Mucosa of stomach (tissue), 1 donor: Measurements from ENCODE around the gene TM7SF3.
"Not testable (repeated sequence)": the region's sequence is repeated elsewhere in the genome, so short reads cannot be mapped to it uniquely, and the experiment has no call there.

Experiments
- H3K27me3 ChIP-seq: one replicate; pipeline ENCODE4 v1.7.0; 2013; ENCODE audit warnings: mild to moderate bottlenecking, low read length; ENCODE audit not compliant: control insufficient read depth, insufficient read depth
- H3K36me3 ChIP-seq: one replicate; pipeline ENCODE4 v1.7.0; 2013; ENCODE audit warnings: low read length; ENCODE audit not compliant: control insufficient read depth, insufficient read depth
- H3K4me1 ChIP-seq: one replicate; pipeline ENCODE4 v1.7.0; 2013; ENCODE audit warnings: mild to moderate bottlenecking, low read length; ENCODE audit not compliant: control insufficient read depth, insufficient read depth
- H3K4me3 ChIP-seq: one replicate; pipeline ENCODE4 v1.7.0; 2013; ENCODE audit warnings: low read length
- H3K9ac ChIP-seq: one replicate; pipeline ENCODE4 v1.7.0; 2013; ENCODE audit warnings: mild to moderate bottlenecking, low read length, moderate library complexity
- H3K9me3 ChIP-seq: one replicate; pipeline ENCODE4 v1.7.0; 2013; ENCODE audit warnings: mild to moderate bottlenecking, low read length, moderate library complexity; ENCODE audit not compliant: control insufficient read depth
- donor health status: Pancreatic carcinoma.

Gene TM7SF3

DNA sequence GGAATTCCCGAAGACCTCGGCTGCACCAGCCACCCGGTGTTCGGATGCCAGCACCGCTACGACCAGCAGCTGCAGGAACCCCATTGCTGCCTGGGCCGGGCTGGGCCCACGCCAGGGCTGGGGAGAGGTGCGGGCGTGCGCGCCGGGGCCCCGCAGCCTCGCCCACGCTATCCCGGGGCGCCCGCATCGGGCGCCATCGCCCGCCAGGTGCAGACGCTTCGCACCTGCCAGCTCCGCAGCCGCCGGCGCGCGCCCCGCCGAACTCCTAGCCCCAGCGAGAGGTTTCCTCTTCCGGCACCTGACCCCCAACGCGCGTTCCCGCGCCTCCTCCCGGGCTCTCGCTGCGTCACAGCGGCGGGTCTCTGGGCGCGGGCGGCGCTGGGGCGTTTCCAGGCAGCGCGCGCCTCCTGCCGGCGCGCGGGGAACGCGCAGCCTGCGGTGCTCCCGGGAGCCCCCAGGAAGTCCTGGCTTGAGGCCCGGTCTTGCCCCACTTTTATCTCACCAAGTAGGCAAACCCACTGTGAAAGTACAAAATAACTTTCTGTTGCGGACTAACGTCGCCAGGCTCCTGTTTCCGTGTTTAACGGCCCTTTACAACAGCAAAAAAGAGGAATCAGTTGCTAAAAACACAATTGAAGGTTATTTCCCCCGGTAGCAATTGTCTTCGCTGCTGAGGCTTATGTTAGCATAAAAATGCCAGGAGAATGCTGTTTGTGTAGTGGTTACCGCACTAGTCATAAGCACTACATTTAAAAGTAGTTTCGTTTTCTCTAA is at the start of gene TM7SF3:
Gene TM7SF3 (minus strand): TSS at position 300 of the 774 bp plus-strand sequence. CDS start 216 bp downstream, at position 84.
- Histone ChIP-seq H3K27me3 (no peaks in the 10 kb centered on the region), H3K9ac (peak within 1 kb of the TSS; percentile 95), H3K36me3 (no peaks in the 10 kb centered on the region), H3K9me3 (no peaks in the 10 kb centered on the region), H3K4me3 (peak within 1 kb of the TSS; percentile 78), H3K4me1 (peaks cover 19% of the 10 kb centered on the region)

DNA sequence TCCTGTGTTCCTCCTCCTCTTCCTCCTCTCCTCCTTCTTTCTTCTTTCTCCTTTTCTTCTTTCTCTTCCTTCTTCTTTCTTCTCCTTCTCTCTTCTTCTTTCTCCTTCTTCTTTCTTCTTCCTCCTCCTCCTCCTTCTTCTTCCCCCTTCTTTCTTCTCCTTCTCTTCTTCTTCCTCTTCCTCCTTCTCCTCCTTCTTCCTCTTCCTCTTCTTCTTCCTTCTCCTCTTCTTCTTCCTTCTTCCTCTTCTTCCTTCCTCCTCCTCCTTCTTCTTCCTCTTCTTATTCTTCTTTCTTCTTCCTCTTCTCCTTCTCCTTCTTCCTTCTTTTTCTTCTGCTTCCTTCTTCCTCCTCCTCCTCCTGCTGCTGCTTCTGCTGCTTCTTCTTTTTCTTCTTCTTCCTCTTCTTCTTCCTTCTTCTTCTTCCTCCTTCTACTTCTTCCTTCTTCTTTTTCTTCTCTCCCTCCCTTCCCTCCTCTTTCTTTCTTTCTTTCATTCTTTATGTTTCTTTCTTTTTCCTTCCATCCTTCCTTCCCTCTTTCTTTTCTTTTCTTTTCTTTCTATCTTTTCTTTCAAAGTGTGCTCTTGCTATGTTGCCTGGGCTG is 49.2 kb upstream of the TM7SF3 start:
- no peaks in the 10 kb centered on the region for H3K4me1 ChIP-seq
- H3K9me3 ChIP-seq: no peaks in the 10 kb centered on the region

DNA sequence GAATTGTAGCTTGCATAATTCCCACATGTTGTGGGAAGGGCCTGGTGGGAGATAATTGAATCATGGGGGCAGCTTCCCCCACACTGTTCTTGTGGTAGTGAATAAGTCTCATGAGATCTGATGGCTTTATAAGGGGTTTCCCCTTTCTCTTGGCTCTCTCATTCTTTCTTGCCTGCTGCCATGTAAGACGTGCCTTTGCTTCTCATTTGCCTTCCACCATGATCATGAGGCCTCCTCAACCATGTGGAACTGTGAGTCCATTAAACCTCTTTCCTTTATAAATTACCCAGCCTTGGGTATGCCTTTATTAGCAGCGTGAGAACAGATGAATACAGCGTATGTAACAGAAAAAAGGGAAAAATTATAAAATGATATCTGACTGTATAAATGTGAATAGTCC is 47.1 kb upstream of the TM7SF3 start:
- Histone ChIP-seq H3K27me3 (no peaks in the 10 kb centered on the region), H3K4me3 (no peak overlapping the region), H3K9ac (no peak overlapping the region), H3K9me3 (no peaks in the 10 kb centered on the region), H3K36me3 (no peaks in the 10 kb centered on the region), H3K4me1 (no peaks in the 10 kb centered on the region)

More for the DNA sequence above, 49.2 kb upstream of the TM7SF3 start:
- Histone ChIP-seq H3K27me3 (no peaks in the 10 kb centered on the region), H3K4me3 (no peak overlapping the region), H3K9ac (no peak overlapping the region), H3K36me3 (no peaks in the 10 kb centered on the region)

DNA sequence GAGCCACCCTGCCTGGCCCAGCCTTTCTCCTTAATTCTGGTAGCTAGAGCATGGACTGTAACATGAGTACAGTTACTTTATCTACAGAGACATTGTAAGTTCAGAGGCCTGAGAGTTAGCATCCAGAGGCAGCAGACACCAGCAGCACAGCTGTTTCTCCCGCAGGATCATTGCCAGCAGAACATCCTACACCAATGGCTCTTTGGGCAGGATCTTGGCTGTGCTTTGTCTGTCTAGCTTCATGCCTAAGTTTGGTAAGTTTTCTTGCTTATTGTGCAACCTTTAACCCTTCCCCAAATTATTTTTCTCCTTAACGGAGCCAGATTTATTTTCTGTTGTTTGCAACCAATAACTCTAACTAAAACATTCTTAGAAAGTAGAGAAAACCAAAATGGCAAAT is 46.6 kb upstream of the TM7SF3 start:
- H3K36me3 ChIP-seq: no peaks in the 10 kb centered on the region
- H3K4me1 ChIP-seq: no peaks in the 10 kb centered on the region

DNA sequence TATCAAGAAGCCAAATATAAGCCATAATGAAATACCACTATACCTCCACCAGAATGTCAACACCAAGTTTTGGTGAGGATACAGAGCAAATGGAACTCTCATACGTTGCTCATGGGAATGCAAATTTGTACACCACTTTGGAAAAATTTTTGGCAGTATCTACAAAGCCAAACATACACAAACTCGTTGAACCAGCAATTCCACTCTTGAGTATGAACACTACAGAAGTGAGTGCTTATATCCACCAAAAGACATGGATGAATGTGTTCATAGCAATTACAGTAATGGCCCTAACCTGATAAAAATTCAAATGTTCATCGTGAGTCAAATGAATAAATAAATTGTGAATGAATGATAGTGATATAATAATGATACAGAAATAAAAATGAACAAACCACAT is 43.4 kb upstream of the TM7SF3 start:
- Histone ChIP-seq H3K4me3 (no peak overlapping the region), H3K27me3 (no peaks in the 10 kb centered on the region), H3K9me3 (no peaks in the 10 kb centered on the region), H3K4me1 (no peaks in the 10 kb centered on the region), H3K9ac (no peak overlapping the region), H3K36me3 (no peaks in the 10 kb centered on the region)

More for the DNA sequence above, 46.6 kb upstream of the TM7SF3 start:
- H3K9me3 ChIP-seq: no peaks in the 10 kb centered on the region
- no peak overlapping the region for H3K9ac ChIP-seq
- H3K4me3 ChIP-seq: no peak overlapping the region
- no peaks in the 10 kb centered on the region for H3K27me3 ChIP-seq

DNA sequence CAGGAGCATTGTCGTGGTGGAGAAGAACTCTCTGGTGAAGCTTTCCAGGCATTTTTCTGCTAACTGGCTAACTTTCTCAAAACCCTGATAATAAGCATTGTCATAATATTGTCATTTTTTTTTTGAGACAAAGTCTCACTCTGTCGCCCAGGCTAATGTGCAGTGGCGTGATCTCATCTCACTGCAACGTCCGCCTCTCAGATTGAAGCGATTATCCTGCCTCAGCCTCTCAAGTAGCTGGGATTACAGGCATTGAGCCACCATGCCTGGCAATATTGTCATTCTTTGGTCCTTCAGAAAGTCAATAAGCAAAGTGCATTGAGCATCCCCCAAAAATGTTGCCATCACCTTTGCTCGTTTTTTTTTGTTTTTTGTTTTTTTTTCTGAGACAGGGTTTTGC is 41.8 kb upstream of the TM7SF3 start:
- Histone ChIP-seq H3K9me3 (no peaks in the 10 kb centered on the region), H3K9ac (no peak overlapping the region), H3K36me3 (no peaks in the 10 kb centered on the region), H3K27me3 (no peaks in the 10 kb centered on the region), H3K4me3 (no peak overlapping the region), H3K4me1 (no peaks in the 10 kb centered on the region)

- no peaks in the 10 kb centered on the region for H3K27me3 ChIP-seq
- no peak overlapping the region for H3K4me3 ChIP-seq
- no peak overlapping the region for H3K9ac ChIP-seq
- H3K4me1 ChIP-seq: no peaks in the 10 kb centered on the region
- no peaks in the 10 kb centered on the region for H3K36me3 ChIP-seq
- no peaks in the 10 kb centered on the region for H3K9me3 ChIP-seq
Measured at GRCh38 chr12:27052742-27053141, 38.6 kb upstream of the TM7SF3 start.

- no peaks in the 10 kb centered on the region for H3K9me3 ChIP-seq
- H3K4me1 ChIP-seq: no peaks in the 10 kb centered on the region
- no peaks in the 10 kb centered on the region for H3K27me3 ChIP-seq
- no peak overlapping the region for H3K9ac ChIP-seq
- H3K36me3 ChIP-seq: no peaks in the 10 kb centered on the region
- H3K4me3 ChIP-seq: no peak overlapping the region
Measured at GRCh38 chr12:27052176-27052575, 38.0 kb upstream of the TM7SF3 start.

DNA sequence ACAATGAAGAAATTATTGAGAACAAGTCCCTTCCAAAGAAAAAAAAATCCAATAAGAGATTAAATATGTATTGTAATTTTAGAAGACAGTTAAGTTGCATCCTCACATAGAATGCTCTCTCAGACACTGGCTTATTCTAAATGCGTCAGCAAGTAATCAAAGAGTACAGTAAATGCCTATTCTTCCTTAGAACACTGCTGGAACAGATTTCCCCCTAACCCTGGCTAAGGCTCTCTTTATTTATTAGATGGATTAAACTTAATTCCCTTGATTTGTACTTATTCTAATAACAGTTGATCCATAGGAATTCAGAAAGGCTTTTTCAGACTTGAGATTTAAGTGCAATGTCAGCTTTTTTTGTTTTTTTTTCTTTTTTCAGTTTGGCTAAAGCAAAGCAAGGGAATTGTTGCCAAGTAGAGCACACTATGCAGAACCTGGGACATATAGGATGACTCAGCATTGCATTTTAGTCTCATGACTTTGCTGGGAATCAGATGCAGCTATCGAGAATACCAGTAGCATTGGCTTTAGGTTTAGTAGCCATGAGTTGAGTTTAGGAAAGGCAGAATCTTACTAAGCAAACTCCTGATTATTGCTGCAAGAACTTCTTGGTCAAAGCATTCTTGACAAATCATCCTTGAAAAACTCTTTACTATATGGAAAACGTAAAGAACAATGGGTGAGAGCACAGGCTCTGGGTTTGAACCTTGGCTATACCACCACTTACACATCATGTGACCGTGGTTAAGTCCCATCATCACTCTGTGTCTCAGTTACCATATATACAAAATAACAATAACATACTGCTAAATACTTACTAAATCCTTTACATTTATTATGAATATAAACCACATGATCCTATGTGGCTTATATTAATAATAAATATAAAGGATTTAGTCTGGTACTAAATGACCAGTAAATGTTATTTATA is 34.9 kb upstream of the TM7SF3 start:
- Histone ChIP-seq H3K36me3 (no peaks in the 10 kb centered on the region), H3K9ac (no peak overlapping the region), H3K4me3 (no peak overlapping the region), H3K9me3 (no peaks in the 10 kb centered on the region), H3K4me1 (no peaks in the 10 kb centered on the region), H3K27me3 (no peaks in the 10 kb centered on the region)

- not testable (repeated sequence) for H3K9ac ChIP-seq, H3K27me3 ChIP-seq, H3K36me3 ChIP-seq, H3K4me1 ChIP-seq, H3K4me3 ChIP-seq, H3K9me3 ChIP-seq
Measured at GRCh38 chr12:27042018-27042417, 27.8 kb upstream of the TM7SF3 start.

DNA sequence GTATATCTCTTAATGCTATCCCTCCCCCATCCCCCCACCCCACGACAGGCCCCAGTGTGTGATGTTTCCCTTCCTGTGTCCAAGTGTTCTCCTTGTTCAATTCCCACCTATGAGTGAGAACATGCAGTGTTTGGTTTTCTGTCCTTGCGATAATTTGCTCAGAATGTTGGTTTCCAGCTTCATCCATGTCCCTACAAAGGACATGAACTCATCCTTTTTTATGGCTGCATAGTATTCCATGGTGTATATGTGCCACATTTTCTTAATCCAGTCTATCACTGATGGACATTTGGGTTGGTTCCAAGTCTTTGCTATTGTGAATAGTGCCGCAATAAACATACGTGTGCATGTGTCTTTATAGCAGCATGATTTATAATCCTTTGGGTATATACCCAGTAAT is 26.5 kb upstream of the TM7SF3 start:
- not testable (repeated sequence) for H3K9me3 ChIP-seq, H3K4me1 ChIP-seq, H3K27me3 ChIP-seq, H3K9ac ChIP-seq, H3K36me3 ChIP-seq, H3K4me3 ChIP-seq
